ENCODE data around the gene ENTPD6.

- TF ChIP-seq, protein P1, sequence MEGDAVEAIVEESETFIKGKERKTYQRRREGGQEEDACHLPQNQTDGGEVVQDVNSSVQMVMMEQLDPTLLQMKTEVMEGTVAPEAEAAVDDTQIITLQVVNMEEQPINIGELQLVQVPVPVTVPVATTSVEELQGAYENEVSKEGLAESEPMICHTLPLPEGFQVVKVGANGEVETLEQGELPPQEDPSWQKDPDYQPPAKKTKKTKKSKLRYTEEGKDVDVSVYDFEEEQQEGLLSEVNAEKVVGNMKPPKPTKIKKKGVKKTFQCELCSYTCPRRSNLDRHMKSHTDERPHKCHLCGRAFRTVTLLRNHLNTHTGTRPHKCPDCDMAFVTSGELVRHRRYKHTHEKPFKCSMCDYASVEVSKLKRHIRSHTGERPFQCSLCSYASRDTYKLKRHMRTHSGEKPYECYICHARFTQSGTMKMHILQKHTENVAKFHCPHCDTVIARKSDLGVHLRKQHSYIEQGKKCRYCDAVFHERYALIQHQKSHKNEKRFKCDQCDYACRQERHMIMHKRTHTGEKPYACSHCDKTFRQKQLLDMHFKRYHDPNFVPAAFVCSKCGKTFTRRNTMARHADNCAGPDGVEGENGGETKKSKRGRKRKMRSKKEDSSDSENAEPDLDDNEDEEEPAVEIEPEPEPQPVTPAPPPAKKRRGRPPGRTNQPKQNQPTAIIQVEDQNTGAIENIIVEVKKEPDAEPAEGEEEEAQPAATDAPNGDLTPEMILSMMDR (IDR thresholded peaks at IDR 0.05) = no peak
- no peak for TF ChIP-seq POLR2A (IDR thresholded peaks at IDR 0.05)
Observed at GRCh38 chr20:25247518-25247955, 52.0 kb downstream of the ENTPD6 start.

Measured in right lobe of liver (tissue), 4 donors.